GM12864 (cell line): Measurements from ENCODE around the gene ALK.

Experiments used
- DNase-seq: peaks from one replicate; pipeline ENCODE4 v3.0.0-alpha.2; 2011; ENCODE audit warnings: low read depth
- H3K4me3 ChIP-seq: 2 replicates; pipeline ENCODE4 v1.5.1; 2011; ENCODE audit warnings: mild to moderate bottlenecking, low read depth, low read length, control low read depth
- TF ChIP-seq, protein P1 (sequence below): IDR thresholded peaks from 2 replicates; pipeline ENCODE4 v1.5.1; 2011; ENCODE audit warnings: low read depth, mild to moderate bottlenecking, moderate library complexity, low read length, control low read depth, inconsistent platforms; ENCODE audit errors: missing control alignments

Gene ALK

GRCh38 chr2:29239209-29239960 lies 682.0 kb downstream of the ALK start:
- TF ChIP-seq, protein P1, sequence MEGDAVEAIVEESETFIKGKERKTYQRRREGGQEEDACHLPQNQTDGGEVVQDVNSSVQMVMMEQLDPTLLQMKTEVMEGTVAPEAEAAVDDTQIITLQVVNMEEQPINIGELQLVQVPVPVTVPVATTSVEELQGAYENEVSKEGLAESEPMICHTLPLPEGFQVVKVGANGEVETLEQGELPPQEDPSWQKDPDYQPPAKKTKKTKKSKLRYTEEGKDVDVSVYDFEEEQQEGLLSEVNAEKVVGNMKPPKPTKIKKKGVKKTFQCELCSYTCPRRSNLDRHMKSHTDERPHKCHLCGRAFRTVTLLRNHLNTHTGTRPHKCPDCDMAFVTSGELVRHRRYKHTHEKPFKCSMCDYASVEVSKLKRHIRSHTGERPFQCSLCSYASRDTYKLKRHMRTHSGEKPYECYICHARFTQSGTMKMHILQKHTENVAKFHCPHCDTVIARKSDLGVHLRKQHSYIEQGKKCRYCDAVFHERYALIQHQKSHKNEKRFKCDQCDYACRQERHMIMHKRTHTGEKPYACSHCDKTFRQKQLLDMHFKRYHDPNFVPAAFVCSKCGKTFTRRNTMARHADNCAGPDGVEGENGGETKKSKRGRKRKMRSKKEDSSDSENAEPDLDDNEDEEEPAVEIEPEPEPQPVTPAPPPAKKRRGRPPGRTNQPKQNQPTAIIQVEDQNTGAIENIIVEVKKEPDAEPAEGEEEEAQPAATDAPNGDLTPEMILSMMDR: no peak
- no peak for DNase-seq
- H3K4me3 ChIP-seq: no peak overlapping the region

GRCh38 chr2:29238497-29238896 lies 682.9 kb downstream of the ALK start:
- no peak overlapping the region for H3K4me3 ChIP-seq
- no peak for DNase-seq

DNA sequence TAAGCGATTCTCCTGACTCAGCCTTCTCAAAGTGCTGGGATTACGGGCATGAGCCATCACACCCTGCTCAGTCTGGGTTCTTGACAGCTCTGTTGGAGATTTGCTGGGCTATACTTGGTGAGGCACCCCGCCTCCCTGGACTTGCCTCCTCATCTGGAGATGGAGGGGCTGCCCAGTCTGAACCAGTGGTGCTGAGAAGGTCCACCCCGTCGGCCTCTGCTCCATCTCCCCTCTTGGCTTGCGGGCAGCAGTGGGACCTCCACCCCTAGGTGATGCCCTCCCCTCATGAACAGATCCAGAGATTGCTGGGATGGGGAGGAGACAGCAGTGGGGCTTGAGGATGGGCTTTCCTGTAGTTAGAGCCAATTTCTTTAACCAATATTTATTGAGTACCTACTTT lies 685.3 kb downstream of the ALK start:
- H3K4me3 ChIP-seq: no peak overlapping the region
- TF ChIP-seq, protein P1: no peak
- no peak for DNase-seq

More at GRCh38 chr2:29238497-29238896, 682.9 kb downstream of the ALK start:
- TF ChIP-seq, protein P1: peak; percentile 81

- TF ChIP-seq, protein P1: no peak
- no peak for DNase-seq
- no peak overlapping the region for H3K4me3 ChIP-seq
These were observed 686.0 kb downstream of the ALK start for GRCh38 chr2:29235411-29235810.

DNA sequence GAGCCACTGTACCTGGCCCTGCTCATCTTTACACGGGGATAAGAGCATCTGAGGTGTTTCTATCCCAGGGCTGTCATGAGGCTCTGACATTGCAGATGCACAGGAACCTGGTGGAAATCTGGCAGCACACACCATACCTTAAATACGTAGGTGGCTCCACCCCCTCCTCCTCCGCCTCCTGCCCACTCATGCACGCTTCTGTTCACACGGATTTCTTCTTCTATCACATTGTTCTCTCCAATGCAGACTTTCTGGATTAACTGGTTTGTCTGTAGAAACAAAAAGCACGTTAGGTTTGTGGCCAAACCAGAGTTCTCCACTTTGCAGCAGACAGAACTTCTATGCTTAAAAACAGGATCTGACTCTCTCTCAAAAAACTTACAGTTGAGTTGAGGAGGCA lies 688.0 kb downstream of the ALK start:
- TF ChIP-seq, protein P1: no peak
- no peak overlapping the region for H3K4me3 ChIP-seq
- DNase-seq: no peak

DNA sequence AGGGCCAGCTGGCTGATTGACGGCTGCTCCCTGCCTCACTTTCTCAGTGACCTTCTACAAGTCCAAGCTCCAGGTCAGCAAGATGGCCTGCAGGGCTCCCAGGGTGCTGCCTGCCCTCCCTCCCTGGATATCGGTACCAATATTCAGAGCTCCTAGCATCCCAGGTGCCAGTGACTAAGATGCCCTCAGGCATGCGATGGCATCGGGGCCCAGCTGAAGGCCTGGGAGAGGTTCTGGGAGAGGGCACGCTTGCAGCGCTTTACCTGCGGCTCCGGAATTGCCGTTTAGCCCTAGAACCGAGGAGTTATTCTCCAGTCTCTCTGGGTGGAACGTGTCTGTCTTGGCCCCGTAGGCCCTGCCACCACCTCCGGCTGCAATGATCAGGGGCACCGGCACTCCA lies 689.3 kb downstream of the ALK start:
- DNase-seq: no peak
- TF ChIP-seq, protein P1: no peak
- H3K4me3 ChIP-seq: no peak overlapping the region

- no peak overlapping the region for H3K4me3 ChIP-seq
- DNase-seq: no peak
- TF ChIP-seq, protein P1: no peak
These were observed 691.7 kb downstream of the ALK start for GRCh38 chr2:29229640-29230039.
